ENCODE measurements around the gene PRKAR2A.

Gene PRKAR2A

DNA sequence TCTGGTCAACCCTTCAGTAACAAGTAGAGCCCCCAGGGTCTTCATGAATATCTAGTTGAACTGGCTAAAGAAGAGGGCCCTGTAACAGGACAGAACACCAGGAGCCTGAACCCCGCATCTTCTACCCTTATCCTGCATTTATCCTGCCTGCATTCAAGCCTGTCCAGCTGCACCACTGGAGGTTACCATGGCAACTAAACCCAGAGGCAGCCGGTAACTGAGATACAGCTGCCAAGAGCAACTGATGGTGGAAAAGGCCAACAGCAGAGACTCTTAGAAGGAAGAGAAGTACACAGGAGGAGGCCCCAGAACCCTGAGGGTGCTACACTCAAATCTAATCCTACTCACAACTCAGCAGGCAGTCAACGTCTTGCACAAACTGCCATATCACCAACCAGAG lies 3.7 kb upstream of the PRKAR2A start:
- no peaks in the 10 kb centered on the region for H3K27me3 ChIP-seq (replicated peaks)
- DNase-seq = peak; percentile 55
- in situ Hi-C loops (cut with HindIII; ENCODE audit: low pct_ligation_motif_present, low sequenced_read_pairs) = no loop called here

DNA sequence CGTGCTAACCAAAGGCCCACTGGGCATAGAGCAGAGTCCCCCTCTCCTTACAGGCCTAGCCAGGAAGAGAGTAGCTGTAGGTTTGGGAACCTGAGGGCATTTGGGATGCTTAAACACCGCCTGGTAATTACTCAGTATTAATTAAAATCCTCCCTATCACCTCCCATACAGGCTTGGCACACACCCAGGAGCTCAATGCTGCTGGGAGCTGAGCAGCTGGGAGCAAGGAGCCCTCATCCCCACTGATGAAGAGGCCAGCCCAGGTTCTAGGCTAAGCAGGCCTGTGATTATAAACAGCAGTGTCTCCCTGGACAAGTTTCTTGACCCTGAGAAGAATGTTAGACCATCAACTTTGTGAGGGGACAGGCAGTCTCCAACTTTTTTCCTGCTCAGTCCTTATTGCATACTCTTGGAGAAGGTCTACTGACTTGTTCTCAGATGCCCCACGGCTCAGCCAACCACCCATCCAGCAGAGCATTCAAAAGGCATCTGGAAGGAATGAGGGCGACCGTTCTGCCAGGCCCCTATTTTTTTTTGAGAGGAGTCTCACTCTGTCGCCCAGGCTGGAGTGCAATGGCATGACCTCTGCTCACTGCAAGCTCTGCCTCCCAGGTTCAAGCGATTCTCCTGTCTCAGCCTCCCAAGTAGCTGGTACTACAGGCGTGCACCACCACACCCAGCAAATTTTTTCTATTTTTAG lies 1.3 kb upstream of the PRKAR2A start:
- TF ChIP-seq CTCF (IDR thresholded peaks at IDR 0.05; ENCODE audit: low read depth, low read length, missing control alignments) = no peak
- no peak overlapping the region for H3K27ac ChIP-seq
- H3K27me3 ChIP-seq (replicated peaks) = no peaks in the 10 kb centered on the region
- in situ Hi-C loops (cut with HindIII; ENCODE audit: low pct_ligation_motif_present, low sequenced_read_pairs) = no loop called here
- H3K36me3 ChIP-seq (replicated peaks) = no peaks in the 10 kb centered on the region
- no peak overlapping the region for H3K4me3 ChIP-seq (ENCODE audit: low read depth, low read length)
- DNase-seq = no peak

More for the DNA sequence above, 3.7 kb upstream of the PRKAR2A start:
- TF ChIP-seq CTCF (IDR thresholded peaks at IDR 0.05; ENCODE audit: low read depth, low read length, missing control alignments) = no peak
- Histone ChIP-seq H3K36me3 (replicated peaks) (no peaks in the 10 kb centered on the region), H3K27ac (no peak overlapping the region), H3K4me3 (ENCODE audit: low read depth, low read length) (no peak overlapping the region)

- H3K36me3 ChIP-seq (replicated peaks) = no peaks in the 10 kb centered on the region
- no peak for TF ChIP-seq CTCF (IDR thresholded peaks at IDR 0.05; ENCODE audit: low read depth, low read length, missing control alignments)
- peak; percentile 68 for DNase-seq
- H3K27me3 ChIP-seq (replicated peaks) = no peaks in the 10 kb centered on the region
- peak overlapping the region; percentile 80 for H3K27ac ChIP-seq
- peak overlapping the region; percentile 82 for H3K4me3 ChIP-seq (ENCODE audit: low read depth, low read length)
- in situ Hi-C loops (cut with HindIII; ENCODE audit: low pct_ligation_motif_present, low sequenced_read_pairs) = no loop called here
Observed at GRCh38 chr3:48847053-48847503, 596 bp downstream of the PRKAR2A start.

DNA sequence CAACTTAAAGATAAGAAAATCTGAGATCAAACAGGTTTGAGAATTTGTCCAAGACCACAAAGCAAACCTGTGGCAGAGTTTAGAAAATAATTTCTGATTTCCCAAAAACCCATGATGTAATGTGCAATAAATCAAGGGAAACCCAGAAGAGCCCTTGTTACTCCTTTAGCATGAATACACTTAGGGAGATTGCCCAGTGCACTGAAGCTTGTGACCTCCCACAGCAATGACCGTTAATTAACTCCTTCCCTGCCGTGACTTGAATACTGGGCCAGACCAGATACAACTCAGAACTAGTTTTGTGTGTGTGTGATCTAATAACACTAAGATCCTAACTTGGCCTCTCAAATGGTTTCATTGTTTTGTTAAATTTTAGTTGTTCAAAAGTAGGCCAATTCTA lies 2.5 kb downstream of the PRKAR2A start:
- no peak for TF ChIP-seq CTCF (IDR thresholded peaks at IDR 0.05; ENCODE audit: low read depth, low read length, missing control alignments)
- Histone ChIP-seq H3K27me3 (replicated peaks) (no peaks in the 10 kb centered on the region), H3K4me3 (ENCODE audit: low read depth, low read length) (no peak overlapping the region), H3K36me3 (replicated peaks) (no peaks in the 10 kb centered on the region), H3K27ac (no peak overlapping the region)
- in situ Hi-C loops (cut with HindIII; ENCODE audit: low pct_ligation_motif_present, low sequenced_read_pairs) = no loop called here
- DNase-seq = no peak

- in situ Hi-C loops (cut with HindIII; ENCODE audit: low pct_ligation_motif_present, low sequenced_read_pairs) = no loop called here
- no peak for DNase-seq
- no peaks in the 10 kb centered on the region for H3K27me3 ChIP-seq (replicated peaks)
- H3K27ac ChIP-seq = no peak overlapping the region
- H3K4me3 ChIP-seq (ENCODE audit: low read depth, low read length) = no peak overlapping the region
- no peaks in the 10 kb centered on the region for H3K36me3 ChIP-seq (replicated peaks)
- no peak for TF ChIP-seq CTCF (IDR thresholded peaks at IDR 0.05; ENCODE audit: low read depth, low read length, missing control alignments)
Observed at GRCh38 chr3:48837163-48837562, 10.5 kb downstream of the PRKAR2A start.
